Measurements from ENCODE around the gene SLC36A1. TPM values are rescaled to one million over a fixed set of nuclear protein-coding genes. Genes with fewer than 3 reads are reported as not detected.
"Not testable (repeated sequence)": the region's sequence is repeated elsewhere in the genome, so short reads cannot be mapped to it uniquely, and the experiment has no call there.

Gene SLC36A1
- total RNA-seq, 1 donor, result 10.4 TPM

DNA sequence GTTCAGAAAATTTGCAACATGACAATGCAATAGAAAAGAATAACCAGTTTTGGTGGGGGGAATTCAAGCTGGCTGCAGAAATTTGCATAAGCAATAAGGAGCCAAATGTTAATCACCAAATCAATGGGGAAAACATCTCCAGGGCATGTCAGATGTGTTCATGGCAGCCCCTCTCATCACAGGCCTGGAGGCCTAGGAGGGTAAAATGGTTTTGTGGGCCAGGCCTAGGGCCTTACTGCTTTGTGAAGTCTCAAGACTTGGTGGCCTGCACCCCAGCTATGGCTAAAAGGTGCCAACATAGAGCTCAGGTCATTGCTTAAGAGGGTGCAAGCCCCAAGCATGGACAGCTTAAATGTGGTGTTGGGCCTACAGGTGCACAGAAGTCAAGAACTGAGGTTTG is 29.7 kb upstream of the SLC36A1 start:
- TF ChIP-seq CTCF (IDR thresholded peaks at IDR 0.05; ENCODE audit: insufficient read depth, low read depth, low read length), result no peak

GRCh38 chr5:151420127-151420526 is 27.3 kb upstream of the SLC36A1 start:
- no peak overlapping the region for H3K4me3 ChIP-seq (ENCODE audit: low read depth, low read length)
- no peak for DNase-seq (ENCODE audit: low read depth)
- no peak for TF ChIP-seq CTCF (IDR thresholded peaks at IDR 0.05; ENCODE audit: insufficient read depth, low read depth, low read length)

More for the DNA sequence above, 29.7 kb upstream of the SLC36A1 start:
- no peak for DNase-seq (ENCODE audit: low read depth)
- H3K4me3 ChIP-seq (ENCODE audit: low read depth, low read length), result no peak overlapping the region

- no peak for TF ChIP-seq CTCF (IDR thresholded peaks at IDR 0.05; ENCODE audit: insufficient read depth, low read depth, low read length)
- no peak for DNase-seq (ENCODE audit: low read depth)
- no peak overlapping the region for H3K4me3 ChIP-seq (ENCODE audit: low read depth, low read length)
Observed at GRCh38 chr5:151424892-151425523, 22.4 kb upstream of the SLC36A1 start.

DNA sequence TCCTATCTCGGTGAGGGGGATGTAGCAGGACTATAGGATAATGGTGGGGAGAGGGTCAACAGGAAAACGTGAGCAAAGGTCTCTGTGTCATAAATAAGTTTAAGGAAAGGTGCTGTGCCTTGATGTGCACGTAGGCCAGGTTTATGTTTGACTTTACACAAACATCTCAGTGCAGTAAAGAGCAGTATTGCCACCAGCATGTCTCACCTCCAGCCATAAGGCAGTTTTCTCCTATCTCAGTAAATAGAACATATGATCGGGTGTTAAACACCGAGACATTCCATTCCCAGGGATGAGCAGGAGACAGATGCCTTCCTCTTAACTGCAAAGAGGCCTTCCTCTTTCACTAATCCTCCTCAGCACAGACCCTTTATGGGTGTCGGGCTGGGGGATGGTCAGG is 21.1 kb upstream of the SLC36A1 start:
- DNase-seq (ENCODE audit: low read depth); H3K4me3 ChIP-seq (ENCODE audit: low read depth, low read length): not testable (repeated sequence)

- no peak overlapping the region for H3K4me3 ChIP-seq (ENCODE audit: low read depth, low read length)
- DNase-seq (ENCODE audit: low read depth), result no peak
- TF ChIP-seq CTCF (IDR thresholded peaks at IDR 0.05; ENCODE audit: insufficient read depth, low read depth, low read length), result no peak
Observed at GRCh38 chr5:151427258-151427657, 20.1 kb upstream of the SLC36A1 start.

DNA sequence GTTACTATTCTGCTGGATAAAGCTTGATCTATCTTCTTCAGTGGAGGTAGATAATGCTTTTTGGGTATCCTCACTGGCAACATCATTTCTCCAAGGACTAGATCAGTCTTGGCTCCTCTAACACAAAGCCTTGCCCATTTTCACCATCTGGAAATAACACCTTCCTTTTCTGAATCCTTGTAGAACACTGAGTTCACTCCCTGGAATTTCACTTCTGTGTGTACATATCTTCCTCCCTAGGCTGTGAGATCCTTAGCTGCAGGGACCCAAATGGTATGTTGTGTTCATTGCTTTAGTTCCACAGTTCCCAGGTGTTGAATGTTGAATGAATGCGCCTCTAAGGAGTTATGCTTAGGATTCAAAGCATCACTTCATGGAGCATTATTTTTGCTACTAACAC is 16.7 kb upstream of the SLC36A1 start:
- no peak for TF ChIP-seq CTCF (IDR thresholded peaks at IDR 0.05; ENCODE audit: insufficient read depth, low read depth, low read length)
- H3K4me3 ChIP-seq (ENCODE audit: low read depth, low read length), result no peak overlapping the region
- no peak for DNase-seq (ENCODE audit: low read depth)

GRCh38 chr5:151431666-151432065 is 15.7 kb upstream of the SLC36A1 start:
- TF ChIP-seq CTCF (IDR thresholded peaks at IDR 0.05; ENCODE audit: insufficient read depth, low read depth, low read length), result no peak
- H3K4me3 ChIP-seq (ENCODE audit: low read depth, low read length), result no peak overlapping the region
- no peak for DNase-seq (ENCODE audit: low read depth)
